Mesothelial cell of epicardium (in vitro differentiated cells): ENCODE results near the gene ZNF536. TPM values are rescaled to one million over a fixed set of nuclear protein-coding genes. Genes with fewer than 3 reads are reported as not detected.

Experiments used
- DNase-seq, 2 experiments: peaks; one replicate each; pipeline ENCODE4 v3.0.0; 2021; ENCODE audit warnings: low spot score in 2 of 2; ENCODE audit not compliant: unreplicated experiment in 2 of 2
- H3K27ac Mint-ChIP-seq: 2 replicates; pipeline ENCODE4 v1.8.0; 2021; ENCODE audit warnings: mixed read lengths
- H3K27me3 Mint-ChIP-seq: 2 replicates; pipeline ENCODE4 v1.8.0; 2021; ENCODE audit warnings: low read depth, mixed read lengths
- H3K36me3 Mint-ChIP-seq: 2 replicates; pipeline ENCODE4 v1.8.0; 2021; ENCODE audit warnings: mixed read lengths
- H3K4me1 Mint-ChIP-seq: 2 replicates; pipeline ENCODE4 v1.8.0; 2021; ENCODE audit warnings: mixed read lengths
- H3K4me3 Mint-ChIP-seq: 2 replicates; pipeline ENCODE4 v1.8.0; 2021; ENCODE audit warnings: mild to moderate bottlenecking, moderate library complexity, mixed read lengths
- H3K9me3 Mint-ChIP-seq: 2 replicates; pipeline ENCODE4 v1.8.0; 2021; ENCODE audit warnings: mixed read lengths
- total RNA-seq: library from RNA; stranded (reverse); gene quantifications from 3 replicates; pipeline ENCODE4 v1.2.1, GENCODE V29; 2021
- TF ChIP-seq, protein P1 (sequence below): fragments of 200-600 bp; sonication (generic); IDR thresholded peaks from one replicate; pipeline ENCODE4 v1.5.0; 2021; ENCODE audit warnings: antibody characterized with exemption; ENCODE audit not compliant: unreplicated experiment

The ZNF536 gene
- total RNA-seq, 1 donor from 2014 or later = 9.2 TPM

DNA sequence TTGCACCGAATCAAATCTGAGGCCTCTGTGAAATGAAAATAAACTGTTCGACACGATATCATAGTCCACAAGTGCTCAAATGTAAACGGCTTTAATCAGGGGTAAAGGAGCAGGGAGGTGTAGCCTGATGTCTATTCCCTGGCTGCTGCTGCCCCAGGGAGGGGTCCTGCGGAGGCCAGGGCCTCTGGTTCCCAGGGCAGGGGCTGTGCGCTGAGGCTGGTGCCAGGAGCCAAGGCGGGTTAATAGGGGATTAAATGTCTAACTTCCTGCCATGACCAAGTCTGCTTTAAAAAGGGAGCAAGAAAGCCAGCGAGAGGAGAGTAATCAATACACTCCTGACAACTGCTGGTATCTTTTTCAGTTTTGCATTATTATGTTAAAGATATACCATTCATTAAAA lies 59.4 kb downstream of the ZNF536 start:
- Mint-ChIP-seq H3K9me3 (no peaks in the 10 kb centered on the region), H3K4me3 (no peak overlapping the region), H3K27me3 (peaks cover 16% of the 10 kb centered on the region), H3K36me3 (no peaks in the 10 kb centered on the region), H3K27ac (no peak overlapping the region), H3K4me1 (no peaks in the 10 kb centered on the region)
- TF ChIP-seq, protein P1, sequence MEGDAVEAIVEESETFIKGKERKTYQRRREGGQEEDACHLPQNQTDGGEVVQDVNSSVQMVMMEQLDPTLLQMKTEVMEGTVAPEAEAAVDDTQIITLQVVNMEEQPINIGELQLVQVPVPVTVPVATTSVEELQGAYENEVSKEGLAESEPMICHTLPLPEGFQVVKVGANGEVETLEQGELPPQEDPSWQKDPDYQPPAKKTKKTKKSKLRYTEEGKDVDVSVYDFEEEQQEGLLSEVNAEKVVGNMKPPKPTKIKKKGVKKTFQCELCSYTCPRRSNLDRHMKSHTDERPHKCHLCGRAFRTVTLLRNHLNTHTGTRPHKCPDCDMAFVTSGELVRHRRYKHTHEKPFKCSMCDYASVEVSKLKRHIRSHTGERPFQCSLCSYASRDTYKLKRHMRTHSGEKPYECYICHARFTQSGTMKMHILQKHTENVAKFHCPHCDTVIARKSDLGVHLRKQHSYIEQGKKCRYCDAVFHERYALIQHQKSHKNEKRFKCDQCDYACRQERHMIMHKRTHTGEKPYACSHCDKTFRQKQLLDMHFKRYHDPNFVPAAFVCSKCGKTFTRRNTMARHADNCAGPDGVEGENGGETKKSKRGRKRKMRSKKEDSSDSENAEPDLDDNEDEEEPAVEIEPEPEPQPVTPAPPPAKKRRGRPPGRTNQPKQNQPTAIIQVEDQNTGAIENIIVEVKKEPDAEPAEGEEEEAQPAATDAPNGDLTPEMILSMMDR = no peak
- no peak for DNase-seq

DNA sequence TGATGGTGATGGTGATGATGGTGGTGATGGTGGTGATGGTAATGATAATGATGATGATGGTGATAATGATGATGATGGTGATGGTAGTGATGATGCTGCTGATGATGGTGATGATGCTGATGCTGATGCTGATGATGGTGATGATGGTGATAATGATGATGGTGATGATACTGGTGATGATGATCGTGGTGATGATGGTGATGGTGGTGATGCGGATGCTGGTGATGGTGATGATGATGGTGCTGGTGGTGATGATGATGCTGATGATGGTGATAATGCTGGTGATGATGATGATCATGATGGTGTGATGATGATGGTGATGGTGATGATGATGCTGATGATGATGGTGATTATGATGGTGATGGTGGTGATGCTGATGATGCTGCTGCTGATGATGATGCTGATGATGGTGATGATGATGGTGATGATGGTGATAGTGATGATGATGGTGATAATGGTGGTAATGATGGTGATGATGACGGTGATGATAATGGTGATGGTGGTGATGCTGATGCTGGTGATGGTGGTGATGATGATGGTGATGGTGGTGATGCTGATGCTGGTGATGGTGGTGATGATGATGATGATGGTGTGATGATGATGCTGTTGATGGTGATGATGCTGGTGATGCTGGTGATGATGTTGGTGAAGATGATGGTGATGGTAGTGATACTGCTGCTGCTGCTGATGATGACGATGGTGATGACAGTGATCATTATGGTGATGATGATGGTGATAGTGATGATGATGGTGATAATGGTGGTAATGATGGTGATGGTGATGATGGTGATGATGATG lies 62.8 kb downstream of the ZNF536 start:
- H3K36me3 Mint-ChIP-seq = no peaks in the 10 kb centered on the region
- peaks cover 1% of the 10 kb centered on the region for H3K27me3 Mint-ChIP-seq
- H3K4me1 Mint-ChIP-seq = no peaks in the 10 kb centered on the region
- H3K4me3 Mint-ChIP-seq = no peak overlapping the region
- no peaks in the 10 kb centered on the region for H3K9me3 Mint-ChIP-seq
- H3K27ac Mint-ChIP-seq = no peak overlapping the region
- DNase-seq = no peak
- TF ChIP-seq, protein P1 = no peak

DNA sequence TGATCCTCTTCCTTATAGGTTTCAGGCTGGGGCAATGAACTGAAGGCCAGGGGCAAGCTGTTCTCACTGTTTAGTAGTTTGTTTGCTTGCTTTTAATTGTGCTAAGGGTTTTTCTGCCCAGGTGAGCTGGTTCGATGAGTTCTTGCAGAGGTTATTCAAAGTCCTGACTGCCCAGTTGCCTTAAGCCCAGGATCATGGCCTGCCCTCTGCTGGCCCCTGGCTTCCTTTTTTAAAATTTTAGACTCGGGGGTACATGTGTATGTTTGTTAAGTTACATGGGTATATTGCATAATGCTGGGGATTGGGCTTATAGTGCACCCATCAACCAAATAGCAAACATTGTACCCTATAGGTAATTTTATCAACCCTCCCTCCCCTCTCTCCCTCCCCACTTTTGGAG lies 65.7 kb downstream of the ZNF536 start:
- no peaks in the 10 kb centered on the region for H3K36me3 Mint-ChIP-seq
- no peak for DNase-seq
- no peak overlapping the region for H3K4me3 Mint-ChIP-seq
- H3K27me3 Mint-ChIP-seq = peaks cover 12% of the 10 kb centered on the region
- no peaks in the 10 kb centered on the region for H3K4me1 Mint-ChIP-seq
- TF ChIP-seq, protein P1 = no peak
- no peaks in the 10 kb centered on the region for H3K9me3 Mint-ChIP-seq
- H3K27ac Mint-ChIP-seq = no peak overlapping the region

DNA sequence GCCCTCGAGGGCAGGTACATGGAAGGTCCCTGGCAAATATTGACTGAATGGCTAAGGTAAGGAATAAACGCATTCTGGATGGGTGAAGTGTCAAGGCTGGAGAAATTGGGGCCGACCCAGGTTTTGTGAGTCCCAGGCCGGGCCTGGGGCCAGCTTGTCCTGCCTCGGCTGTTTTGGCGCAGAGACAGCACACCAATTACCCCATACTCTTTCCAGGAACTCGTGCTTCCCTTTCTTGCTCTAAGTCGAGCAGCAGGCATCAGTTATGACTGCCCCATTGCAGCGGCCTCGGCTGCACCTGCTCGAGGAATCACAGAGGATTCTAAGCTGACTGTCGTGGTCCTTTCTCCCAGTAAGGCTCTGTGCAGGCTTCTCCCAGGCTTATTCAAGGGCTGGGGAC lies 67.1 kb downstream of the ZNF536 start:
- no peaks in the 10 kb centered on the region for H3K4me1 Mint-ChIP-seq
- no peak for DNase-seq
- TF ChIP-seq, protein P1 = no peak
- no peak overlapping the region for H3K4me3 Mint-ChIP-seq
- H3K36me3 Mint-ChIP-seq = no peaks in the 10 kb centered on the region
- peaks cover 13% of the 10 kb centered on the region for H3K27me3 Mint-ChIP-seq
- H3K27ac Mint-ChIP-seq = no peak overlapping the region
- H3K9me3 Mint-ChIP-seq = no peaks in the 10 kb centered on the region

DNA sequence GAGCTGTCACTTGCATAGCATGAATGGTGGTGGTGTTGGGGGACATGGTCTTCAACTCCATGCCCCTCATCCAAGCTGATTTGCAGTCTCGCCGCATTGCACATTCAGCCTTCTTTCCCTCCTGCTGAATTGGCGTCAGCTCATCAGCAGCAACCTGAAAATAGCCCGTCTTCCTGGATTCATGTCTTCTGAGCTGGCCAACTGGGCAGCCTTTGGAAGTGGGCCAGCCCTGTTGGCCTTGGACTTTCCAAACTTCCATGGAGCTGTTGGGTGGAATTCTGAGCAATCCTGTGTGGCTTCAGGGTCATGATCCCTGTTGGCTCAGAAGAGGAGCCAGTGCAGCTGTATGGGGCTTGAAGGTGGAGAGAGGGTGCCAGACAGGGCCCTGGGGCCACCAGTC lies 68.8 kb downstream of the ZNF536 start:
- Mint-ChIP-seq H3K9me3 (no peaks in the 10 kb centered on the region), H3K4me3 (no peak overlapping the region), H3K27ac (no peak overlapping the region), H3K4me1 (no peaks in the 10 kb centered on the region), H3K36me3 (no peaks in the 10 kb centered on the region), H3K27me3 (peaks cover 13% of the 10 kb centered on the region)
- no peak for DNase-seq
- TF ChIP-seq, protein P1 = no peak

DNA sequence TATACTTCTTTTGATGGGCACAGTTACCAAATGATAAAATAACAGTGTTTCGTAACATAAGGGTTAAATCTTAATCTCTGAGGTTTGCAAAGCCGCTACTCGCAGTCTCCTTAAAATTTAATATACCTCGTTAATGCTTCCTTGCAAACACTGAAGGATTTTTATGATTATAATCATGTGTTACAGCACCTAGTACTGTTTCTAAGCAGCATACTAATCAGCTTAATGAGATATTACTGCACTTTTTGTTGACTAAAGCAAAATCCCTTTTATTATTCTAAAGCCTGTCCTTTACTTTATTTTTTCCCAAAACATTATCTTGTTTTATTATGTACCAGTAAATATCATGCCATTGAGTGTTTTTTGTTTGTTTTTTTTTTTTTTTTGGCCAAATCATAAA lies 70.5 kb downstream of the ZNF536 start:
- DNase-seq = no peak
- peaks cover 14% of the 10 kb centered on the region for H3K4me1 Mint-ChIP-seq

More for the DNA sequence above, 70.5 kb downstream of the ZNF536 start:
- no peak overlapping the region for H3K4me3 Mint-ChIP-seq
- TF ChIP-seq, protein P1 = no peak
- H3K9me3 Mint-ChIP-seq = no peaks in the 10 kb centered on the region
- peaks cover 16% of the 10 kb centered on the region for H3K27me3 Mint-ChIP-seq
- H3K36me3 Mint-ChIP-seq = no peaks in the 10 kb centered on the region
- H3K27ac Mint-ChIP-seq = no peak overlapping the region
